Naive thymus-derived CD4-positive, alpha-beta T cell (primary cell): Measurements from ENCODE around the gene CELF5. TPM values are rescaled to one million over a fixed set of nuclear protein-coding genes. Genes with fewer than 3 reads are reported as not detected.
A peak's percentile ranks its signal among the peaks of the same experiment; 100 is the strongest.
"Not testable (repeated sequence)": the region's sequence is repeated elsewhere in the genome, so short reads cannot be mapped to it uniquely, and the experiment has no call there.

ENCODE experiments used
- ATAC-seq: fragments of 150-1000 bp; cut with Tn5 transposase; 2 replicates; pipeline ENCODE4 v1.10.0; 2021; ENCODE audit warnings: mild to moderate bottlenecking, moderate library complexity
- CTCF ChIA-PET: fragments of 350-600 bp; sonication (Branson Sonifier 250); formaldehyde crosslinking; loops from one replicate; lab custom pipeline; 2021; ENCODE audit warnings: antibody characterized with exemption; lab: Charles Lee
- POLR2A ChIA-PET: fragments of 350-600 bp; sonication (Branson Sonifier 250); formaldehyde crosslinking; loops from one replicate; lab custom pipeline; 2021; ENCODE audit warnings: antibody characterized with exemption, inconsistent platforms; lab: Charles Lee
- DNase-seq, 9 donors: peaks; one replicate each; pipeline versions ENCODE4 v3.0.0 to v3.0.0-alpha.2; 2020 to 2022; ENCODE audit warnings: mixed read lengths in 1 of 9
- H3K27ac ChIP-seq: one replicate; pipeline ENCODE4 v1.7.0; 2013; ENCODE audit warnings: mild to moderate bottlenecking, low read depth, low read length, moderate library complexity
- H3K27me3 ChIP-seq, 2 donors: one replicate each; pipeline ENCODE4 v1.7.0; 2013; ENCODE audit warnings: low read length in 2 of 2, mild to moderate bottlenecking in 2 of 2, moderate library complexity in 2 of 2; ENCODE audit not compliant: control insufficient read depth in 2 of 2, insufficient read depth in 2 of 2
- H3K36me3 ChIP-seq, 3 experiments: 1 replicate in 2 of 3; 2 replicates in 1 of 3; pipeline ENCODE4 v1.7.0; 2013; ENCODE audit warnings: low read length in 3 of 3, mild to moderate bottlenecking in 3 of 3, moderate library complexity in 1 of 3; ENCODE audit not compliant: insufficient read depth in 3 of 3, control insufficient read depth in 2 of 3
- H3K4me1 ChIP-seq, 2 donors: one replicate each; pipeline ENCODE4 v1.7.0; 2013; ENCODE audit warnings: low read length in 2 of 2, mild to moderate bottlenecking in 2 of 2, moderate library complexity in 1 of 2; ENCODE audit not compliant: control insufficient read depth in 2 of 2, insufficient read depth in 2 of 2
- H3K4me3 ChIP-seq: 2 replicates; pipeline ENCODE4 v1.7.0; 2013; ENCODE audit warnings: mild to moderate bottlenecking, low read length
- H3K9me3 ChIP-seq, 3 experiments: 1 replicate in 2 of 3; 2 replicates in 1 of 3; pipeline ENCODE4 v1.7.0; 2013; ENCODE audit warnings: low read length in 3 of 3; ENCODE audit not compliant: control insufficient read depth in 2 of 3
- H3K27ac Mint-ChIP-seq, 9 donors: one replicate each; pipeline ENCODE4 v1.8.0; 2020 to 2022; ENCODE audit warnings: mixed read lengths in 9 of 9, mild to moderate bottlenecking in 8 of 9, moderate library complexity in 5 of 9, inconsistent platforms in 2 of 9
- H3K27me3 Mint-ChIP-seq, 5 donors: one replicate each; pipeline ENCODE4 v1.8.0; 2021 to 2022; ENCODE audit warnings: mixed read lengths in 5 of 5, mild to moderate bottlenecking in 1 of 5
- H3K36me3 Mint-ChIP-seq, 5 donors: one replicate each; pipeline ENCODE4 v1.8.0; 2020 to 2022; ENCODE audit warnings: mixed read lengths in 5 of 5, mild to moderate bottlenecking in 3 of 5, inconsistent platforms in 1 of 5
- H3K4me1 Mint-ChIP-seq, 7 donors: one replicate each; pipeline ENCODE4 v1.8.0; 2020 to 2022; ENCODE audit warnings: mixed read lengths in 7 of 7, mild to moderate bottlenecking in 3 of 7, inconsistent platforms in 1 of 7
- H3K4me3 Mint-ChIP-seq, 10 donors: one replicate each; pipeline ENCODE4 v1.8.0; 2020 to 2022; ENCODE audit warnings: mild to moderate bottlenecking in 10 of 10, mixed read lengths in 10 of 10, moderate library complexity in 6 of 10, inconsistent platforms in 2 of 10
- H3K9me3 Mint-ChIP-seq, 11 donors: one replicate each; pipeline ENCODE4 v1.8.0; 2020 to 2022; ENCODE audit warnings: mixed read lengths in 11 of 11, mild to moderate bottlenecking in 4 of 11, inconsistent platforms in 1 of 11, moderate library complexity in 1 of 11
- intact Hi-C, 2 donors: fragments of 100-400 bp; cut with micrococcal nuclease; formaldehyde crosslinking; loops; one replicate each; pipeline ENCODE4 v1.15.1; 2023
- polyA plus RNA-seq, 2 donors: library from polyadenylated mRNA; unstranded; fragments of 300-500 nt; fragmentation: Illumina TruSeq; gene quantifications; one replicate each; pipeline ENCODE4 v1.2.3, GENCODE V29; 2021
- total RNA-seq, 6 experiments: library from RNA in 5 of 6; stranded (reverse) in 5 of 6; gene quantifications; 1 replicate in 5 of 6; 2 replicates in 1 of 6; pipeline ENCODE4 v1.2.3 and lab custom pipeline; 2021 to 2026

CELF5 gene
- total and polyA plus RNA-seq, 7 experiments from 2014 or later: 0.16 to 0.27 (median 0.17) TPM; not detected in 2

GRCh38 chr19:3298853-3299449, 74.5 kb downstream of the CELF5 start:
- ChIA-PET CTCF (no interaction called here), POLR2A (interaction anchor here (0.7 kb wide), 1 partner anchor 348 kb away, joined by 5 read pairs; no protein-coding TSS in a partner anchor)
- peaks cover 0 to 2% (median 0%) of the 10 kb centered on the region in 7 donors for H3K4me1 Mint-ChIP-seq
- ATAC-seq (no peak), DNase-seq (no peak)
- peaks cover 0 to 16% (median 12%) of the 10 kb centered on the region in 5 donors for H3K27me3 Mint-ChIP-seq
- Histone ChIP-seq H3K36me3 (no peaks in the 10 kb centered on the region), H3K27ac (no peak overlapping the region), H3K4me1 (no peaks in the 10 kb centered on the region), H3K27me3 (no peaks in the 10 kb centered on the region), H3K4me3 (no peak overlapping the region), H3K9me3 (peaks cover 0 to 7% (median 0%) of the 10 kb centered on the region in 3 experiments)
- H3K27ac Mint-ChIP-seq: peak overlapping the region in 1 of 9 donors; percentile 6
- H3K36me3 Mint-ChIP-seq: peaks cover 0 to 6% (median 0%) of the 10 kb centered on the region in 5 donors
- intact Hi-C loops: no loop called here
- peaks cover 0 to 11% (median 4%) of the 10 kb centered on the region in 11 donors for H3K9me3 Mint-ChIP-seq
- H3K4me3 Mint-ChIP-seq: no peak overlapping the region

GRCh38 chr19:3300566-3300965, 76.1 kb downstream of the CELF5 start:
- H3K27ac ChIP-seq, H3K4me1 ChIP-seq, ATAC-seq, H3K27me3 ChIP-seq, DNase-seq, H3K9me3 ChIP-seq, H3K36me3 ChIP-seq, intact Hi-C loops, H3K4me3 ChIP-seq, CTCF ChIA-PET, H3K4me3 Mint-ChIP-seq, H3K4me1 Mint-ChIP-seq, H3K36me3 Mint-ChIP-seq, H3K27ac Mint-ChIP-seq, POLR2A ChIA-PET: not testable (repeated sequence)
- H3K9me3 Mint-ChIP-seq: peaks cover 0 to 11% (median 4%) of the 10 kb centered on the region in 11 donors
- peaks cover 0 to 16% (median 12%) of the 10 kb centered on the region in 5 donors for H3K27me3 Mint-ChIP-seq

GRCh38 chr19:3302755-3303154, 78.3 kb downstream of the CELF5 start:
- no peaks in the 10 kb centered on the region for H3K4me1 ChIP-seq
- H3K27me3 Mint-ChIP-seq: peaks cover 0 to 17% (median 12%) of the 10 kb centered on the region in 5 donors
- no peak for ATAC-seq
- DNase-seq: no peak
- ChIA-PET CTCF (interaction anchor here (0.6 kb wide), 1 partner anchor 1503 kb away, joined by 5 read pairs; no protein-coding TSS in a partner anchor), POLR2A (interaction anchor here (0.5 kb wide), 1 partner anchor 442 kb away, joined by 3 read pairs; no protein-coding TSS in a partner anchor)
- H3K4me1 Mint-ChIP-seq: peaks cover 0 to 5% (median 2%) of the 10 kb centered on the region in 7 donors
- H3K36me3 Mint-ChIP-seq: peaks cover 0 to 6% (median 0%) of the 10 kb centered on the region in 5 donors
- H3K27ac Mint-ChIP-seq: no peak overlapping the region
- no peak overlapping the region for H3K4me3 Mint-ChIP-seq
- H3K27ac ChIP-seq: no peak overlapping the region
- H3K36me3 ChIP-seq: no peaks in the 10 kb centered on the region
- intact Hi-C loops: no loop called here
- peaks cover 0 to 13% (median 4%) of the 10 kb centered on the region in 11 donors for H3K9me3 Mint-ChIP-seq
- peaks cover 0 to 7% (median 0%) of the 10 kb centered on the region in 3 experiments for H3K9me3 ChIP-seq
- H3K4me3 ChIP-seq: no peak overlapping the region
- H3K27me3 ChIP-seq: no peaks in the 10 kb centered on the region

- ChIA-PET POLR2A (interaction anchor here (0.7 kb wide), 1 partner anchor 70 kb away, joined by 6 read pairs; no protein-coding TSS in a partner anchor), CTCF (interaction anchor here (0.6 to 1.8 kb wide), 10 partner anchors 11 to 961 kb away, joined by 3 to 6 read pairs (median 4); partner anchors contain the start of gene SMIM44)
- Histone ChIP-seq H3K4me3 (no peak overlapping the region), H3K9me3 (peaks cover 0 to 7% (median 0%) of the 10 kb centered on the region in 3 experiments), H3K4me1 (no peaks in the 10 kb centered on the region), H3K27me3 (no peaks in the 10 kb centered on the region), H3K36me3 (no peaks in the 10 kb centered on the region), H3K27ac (no peak overlapping the region)
- Mint-ChIP-seq H3K27me3 (peaks cover 5 to 26% (median 20%) of the 10 kb centered on the region in 5 donors), H3K9me3 (peaks cover 0 to 12% (median 4%) of the 10 kb centered on the region in 11 donors), H3K27ac (no peak overlapping the region), H3K4me1 (peaks cover 0 to 5% (median 2%) of the 10 kb centered on the region in 7 donors), H3K36me3 (peaks cover 0 to 8% (median 0%) of the 10 kb centered on the region in 5 donors), H3K4me3 (peak overlapping the region in 1 of 10 donors; percentile 13)
- intact Hi-C loops: loop anchor here in 1 of 2 donors (1.0 to 2.0 kb wide), 3 partner anchors 22 to 180 kb away; no protein-coding TSS in a partner anchor
- ATAC-seq (peak; percentile 76), DNase-seq (peak; percentile 57 to 80 (median 74))
Measured at GRCh38 chr19:3304871-3305423, 80.5 kb downstream of the CELF5 start.

- no peak overlapping the region for H3K4me3 Mint-ChIP-seq
- ChIA-PET CTCF (no interaction called here), POLR2A (no interaction called here)
- H3K9me3 Mint-ChIP-seq: peaks cover 0 to 8% (median 0%) of the 10 kb centered on the region in 11 donors
- Histone ChIP-seq H3K36me3 (no peaks in the 10 kb centered on the region), H3K4me3 (no peak overlapping the region), H3K27me3 (no peaks in the 10 kb centered on the region), H3K4me1 (no peaks in the 10 kb centered on the region), H3K9me3 (no peaks in the 10 kb centered on the region), H3K27ac (no peak overlapping the region)
- intact Hi-C loops: no loop called here
- H3K4me1 Mint-ChIP-seq: peaks cover 0 to 5% (median 3%) of the 10 kb centered on the region in 7 donors
- DNase-seq: no peak
- H3K27me3 Mint-ChIP-seq: peaks cover 10 to 48% (median 39%) of the 10 kb centered on the region in 5 donors
- H3K27ac Mint-ChIP-seq: no peak overlapping the region
- peaks cover 0 to 8% (median 0%) of the 10 kb centered on the region in 5 donors for H3K36me3 Mint-ChIP-seq
- no peak for ATAC-seq
Measured at GRCh38 chr19:3309724-3310123, 85.3 kb downstream of the CELF5 start.

- Mint-ChIP-seq H3K4me3 (no peak overlapping the region), H3K27ac (peak overlapping the region in 1 of 9 donors; percentile 7), H3K27me3 (peaks cover 10 to 44% (median 39%) of the 10 kb centered on the region in 5 donors), H3K36me3 (peaks cover 0 to 8% (median 0%) of the 10 kb centered on the region in 5 donors), H3K4me1 (peaks cover 0 to 3% (median 0%) of the 10 kb centered on the region in 7 donors), H3K9me3 (peaks cover 0 to 8% (median 0%) of the 10 kb centered on the region in 11 donors)
- H3K27ac ChIP-seq: no peak overlapping the region
- H3K36me3 ChIP-seq: no peaks in the 10 kb centered on the region
- ChIA-PET CTCF (no interaction called here), POLR2A (no interaction called here)
- no peaks in the 10 kb centered on the region for H3K4me1 ChIP-seq
- intact Hi-C loops: no loop called here
- no peak for DNase-seq
- no peaks in the 10 kb centered on the region for H3K27me3 ChIP-seq
- no peak for ATAC-seq
- H3K9me3 ChIP-seq: no peaks in the 10 kb centered on the region
- no peak overlapping the region for H3K4me3 ChIP-seq
Measured at GRCh38 chr19:3310280-3310679, 85.8 kb downstream of the CELF5 start.
